K562 (cell line): ENCODE measurements around the gene CARS2. TPM values are rescaled to one million over a fixed set of nuclear protein-coding genes. Genes with fewer than 3 reads are reported as not detected.
"Not testable (repeated sequence)": the region's sequence is repeated elsewhere in the genome, so short reads cannot be mapped to it uniquely, and the experiment has no call there.

ENCODE experiments used
- ATAC-seq: fragments of 200-7000 bp; cut with Tn5 transposase; 3 replicates; pipeline ENCODE4 v1.9.1; 2020; ENCODE audit warnings: moderate library complexity
- BruUV-seq: library from RNA; stranded (reverse); fragments of 400-500 nt; replicated peaks from 2 replicates; lab custom pipeline; 2021; lab: Mats Ljungman, UMichigan
- CTCF ChIA-PET: fragments of 300-600 bp; formaldehyde crosslinking; extraction: SDS; loops from one replicate; lab custom pipeline; 2021; ENCODE audit warnings: low intra/inter-chr PET ratio; lab: Yijun Ruan, JAX
- POLR2A ChIA-PET: fragments of 300-600, 350-650 bp; sonication (Branson Sonifier 250); formaldehyde crosslinking; extraction: SDS; loops from one replicate; lab custom pipeline; 2021; ENCODE audit warnings: antibody characterized with exemption, inconsistent platforms; lab: Yijun Ruan, JAX
- DNase-seq, 4 experiments: peaks; one replicate each; pipeline versions ENCODE4 v3.0.0 to v3.0.0-alpha.2; 2011 to 2018; ENCODE audit warnings: low spot score in 3 of 4, mixed read lengths in 3 of 4; ENCODE audit errors: extremely low read depth in 1 of 4
- FAIRE-seq: peaks from 2 replicates; lab custom pipeline; 2011; peaks lifted over from hg19 to GRCh38; lab: Jason Lieb, UNC
- H2AFZ ChIP-seq: 2 replicates; pipeline ENCODE4 v1.6.0; 2011; ENCODE audit warnings: low read depth, low read length, control low read depth, inconsistent platforms
- H3K27ac ChIP-seq: fragments of 200-600 bp; 3 replicates; pipeline ENCODE4 v1.8.0; 2011; ENCODE audit warnings: low read depth, mild to moderate bottlenecking, control low read depth, inconsistent platforms, low read length, moderate library complexity, mixed read lengths; ENCODE audit errors: extremely low read depth
- H3K27me3 ChIP-seq, 2 experiments: fragments of 300-600 bp in 1 of 2; 2 replicates in 1 of 2; 3 replicates in 1 of 2; pipeline versions ENCODE4 v1.6.0 to v1.8.0; 2011; ENCODE audit warnings: inconsistent platforms in 2 of 2, low read length in 2 of 2, mild to moderate bottlenecking in 1 of 2, mixed read lengths in 1 of 2, moderate library complexity in 1 of 2; ENCODE audit not compliant: control insufficient read depth in 2 of 2, insufficient read depth in 2 of 2
- H3K36me3 ChIP-seq: fragments of 300-600 bp; 3 replicates; pipeline ENCODE4 v1.8.0; 2011; ENCODE audit warnings: mild to moderate bottlenecking, low read length, inconsistent platforms; ENCODE audit not compliant: control insufficient read depth, insufficient read depth
- H3K4me1 ChIP-seq, 2 experiments: fragments of 200-600 bp in 1 of 2; replicated peaks in 1 of 2; 2 replicates in 1 of 2; 3 replicates in 1 of 2; pipeline versions ENCODE4 v1.5.1 to v1.8.0; 2011; ENCODE audit warnings: inconsistent platforms in 2 of 2, low read length in 2 of 2, mild to moderate bottlenecking in 1 of 2, mixed read lengths in 1 of 2, moderate library complexity in 1 of 2; ENCODE audit not compliant: control insufficient read depth in 2 of 2, insufficient read depth in 2 of 2
- H3K4me2 ChIP-seq: 2 replicates; pipeline ENCODE4 v1.6.1; 2011; ENCODE audit warnings: low read length, control low read depth, inconsistent platforms, mixed read lengths; ENCODE audit not compliant: insufficient read depth
- H3K4me3 ChIP-seq: fragments of 200-600 bp; sonication (generic), shearing (Covaris generic); 2 replicates; pipeline ENCODE4 v1.5.1; 2016; ENCODE audit warnings: control low read depth, inconsistent platforms
- H3K79me2 ChIP-seq: fragments of 200-600 bp; 3 replicates; pipeline ENCODE4 v1.8.0; 2011; ENCODE audit warnings: low read length, inconsistent platforms; ENCODE audit not compliant: control insufficient read depth, insufficient read depth
- H3K9ac ChIP-seq, 2 experiments: 2 replicates each; pipeline versions ENCODE4 v1.6.0 to v1.6.1; 2011; ENCODE audit warnings: low read depth in 2 of 2, low read length in 2 of 2, control low read depth in 1 of 2, inconsistent platforms in 1 of 2, mild to moderate bottlenecking in 1 of 2, mixed read lengths in 1 of 2; ENCODE audit not compliant: insufficient read depth in 1 of 2
- H3K9me1 ChIP-seq: one replicate; pipeline ENCODE4 v1.6.0; 2011; ENCODE audit warnings: inconsistent platforms, mild to moderate bottlenecking, low read length, moderate library complexity; ENCODE audit not compliant: control insufficient read depth, insufficient read depth
- H3K9me3 ChIP-seq: replicated peaks from 2 replicates; pipeline ENCODE4 v1.5.1; 2011; ENCODE audit warnings: low read depth, low read length, inconsistent platforms; ENCODE audit not compliant: control insufficient read depth, insufficient read depth
- H4K20me1 ChIP-seq: replicated peaks from 2 replicates; pipeline ENCODE4 v1.6.1; 2011; ENCODE audit warnings: low read length, inconsistent platforms, mixed read lengths; ENCODE audit not compliant: control insufficient read depth, insufficient read depth
- E2F1 ChIP-seq: sonication (generic); formaldehyde crosslinking; IDR thresholded peaks from 2 replicates; pipeline ENCODE4 v1.8.1; 2023; ENCODE audit warnings: mild to moderate bottlenecking, missing genetic modification reagents, moderate library complexity
- PML ChIP-seq: IDR thresholded peaks from 2 replicates; pipeline ENCODE4 v1.6.1; 2012; ENCODE audit warnings: low read length, inconsistent platforms
- TEAD1 ChIP-seq, 2 experiments: fragments of 450-650 bp in 1 of 2; sonication (generic) in 1 of 2; formaldehyde crosslinking; IDR thresholded peaks; 2 replicates each; pipeline versions ENCODE4 v1.4.0 to v1.8.0; 2020 to 2022; ENCODE audit warnings: mild to moderate bottlenecking in 2 of 2, missing genetic modification reagents in 1 of 2
- WGBS: fragments of 100-300 bp; shearing (Covaris generic); methylation state at CpG from one replicate; pipeline ENCODE4 v1.1.6; 2016; ENCODE audit warnings: low coverage, mixed read lengths; ENCODE audit not compliant: insufficient coverage; ENCODE audit errors: missing lambda C conversion rate; 5-methylcytosine and 5-hydroxymethylcytosine counted together
- in situ Hi-C: fragments of 300-500 bp; cut with MboI; formaldehyde crosslinking; loops from 4 replicates; pipeline ENCODE4 v1.15.0; 2018; ENCODE audit warnings: inconsistent platforms, mixed read lengths
- intact Hi-C: fragments of 100-400 bp; cut with micrococcal nuclease; formaldehyde crosslinking; loops from 2 replicates; pipeline ENCODE4 v1.14.2; 2022
- polyA plus RNA-seq, 8 experiments: library from polyadenylated mRNA; depleted of rRNA in 4 of 8; stranded (reverse) in 5 of 8; unstranded in 3 of 8; fragments of >200 nt; fragmentation: Nextera tagmentation in 2 of 8; fragmentation: Illumina TruSeq in 1 of 8; extraction: Ambion mirVana in 2 of 8; extraction: Trizol in 1 of 8; gene quantifications; 2 replicates each; pipeline versions ENCODE4 v1.2.1 to v1.2.3, GENCODE V29; 2011 to 2014; ENCODE audit warnings: inconsistent platforms in 1 of 8, missing spikeins in 1 of 8
- total RNA-seq, 7 experiments: library from RNA; depleted of rRNA in 6 of 7; stranded (reverse); fragments of >200 nt in 6 of 7; fragmentation: Illumina TruSeq in 2 of 7; extraction: Trizol in 2 of 7; gene quantifications; 2 replicates each; pipeline versions ENCODE4 v1.2.1 to v1.2.3, GENCODE V29; 2011 to 2021; ENCODE audit warnings: low replicate concordance in 1 of 7

The CARS2 gene
- total and polyA plus RNA-seq, 9 of the 15 experiments (the other 6 are each of a cell fraction or from before 2014, with no cell fraction given), result 1.7 to 37.4 (median 30.5) TPM

- ATAC-seq, result no peak
- no peak overlapping the region for H3K27ac ChIP-seq
- no peak overlapping the region for H3K4me2 ChIP-seq
- no peaks in the 10 kb centered on the region for H3K9me3 ChIP-seq
- H2AFZ ChIP-seq, result no peak overlapping the region
- TF ChIP-seq TEAD1 (CRISPR knock-in tag; IDR thresholded peaks at IDR 0.05) (no peak), PML (no peak), E2F1 (no peak)
- TF ChIP-seq, all 486 proteins: peak for 0
- no TSS peak for BruUV-seq
- in situ Hi-C loops, result no loop called here
- Histone ChIP-seq H3K4me1 (no peaks in the 10 kb centered on the region), H3K9me1 (no peaks in the 10 kb centered on the region), H3K27me3 (no peaks in the 10 kb centered on the region), H3K36me3 (peaks cover 47% of the 10 kb centered on the region; the same call in 2 of the 3 replicates), H3K4me3 (no peak overlapping the region), H3K79me2 (no peaks in the 10 kb centered on the region), H4K20me1 (no peaks in the 10 kb centered on the region), H3K9ac (no peak overlapping the region)
- FAIRE-seq, result no peak
- ChIA-PET CTCF (no interaction called here), POLR2A (no interaction called here)
- no peak for DNase-seq
- intact Hi-C loops, result no loop called here
- 90% methylated on average over 3 of the region's 3 CpGs for WGBS
Observed at GRCh38 chr13:110661256-110661655, 44.7 kb downstream of the CARS2 start.

GRCh38 chr13:110658218-110658911 is 47.6 kb downstream of the CARS2 start:
- H3K9me3 ChIP-seq, H3K79me2 ChIP-seq, POLR2A ChIA-PET, H3K4me3 ChIP-seq, H3K9ac ChIP-seq, ATAC-seq, H3K4me2 ChIP-seq, in situ Hi-C loops, H4K20me1 ChIP-seq, H3K4me1 ChIP-seq, H3K9me1 ChIP-seq, BruUV-seq, FAIRE-seq, intact Hi-C loops, DNase-seq, H3K27me3 ChIP-seq, H3K27ac ChIP-seq, H2AFZ ChIP-seq, CTCF ChIA-PET: not testable (repeated sequence)
- WGBS, result 78% methylated on average over 6 of the region's 6 CpGs
- peaks cover 36% of the 10 kb centered on the region; the same call in 2 of the 3 replicates for H3K36me3 ChIP-seq
